H9 (cell line): ENCODE data around the gene ACOX3. TPM values are rescaled to one million over a fixed set of nuclear protein-coding genes. Genes with fewer than 3 reads are reported as not detected.
A peak's percentile ranks its signal among the peaks of the same experiment; 100 is the strongest.

Source experiments
- DNase-seq: peaks from one replicate; pipeline ENCODE4 v3.0.0-alpha.2; 2017
- H2AFZ ChIP-seq: one replicate; pipeline ENCODE4 v1.6.1; 2013; ENCODE audit warnings: mild to moderate bottlenecking, low read length, control low read depth, moderate library complexity
- H2AK5ac ChIP-seq: 2 replicates; pipeline ENCODE4 v1.6.1; 2013; ENCODE audit warnings: low read length, control low read depth, mixed read lengths; ENCODE audit not compliant: insufficient read length
- H2BK120ac ChIP-seq: one replicate; pipeline ENCODE4 v1.6.1; 2013; ENCODE audit warnings: low read depth, mild to moderate bottlenecking, low read length, control low read depth, inconsistent platforms; ENCODE audit not compliant: poor library complexity, severe bottlenecking
- H2BK12ac ChIP-seq: 2 replicates; pipeline ENCODE4 v1.6.1; 2013; ENCODE audit warnings: low read length, control low read depth, mixed read lengths, low read depth; ENCODE audit not compliant: insufficient read length
- H2BK15ac ChIP-seq: 2 replicates; pipeline ENCODE4 v1.6.1; 2013; ENCODE audit warnings: low read depth, low read length, control low read depth
- H2BK20ac ChIP-seq: one replicate; pipeline ENCODE4 v1.6.1; 2013; ENCODE audit warnings: low read depth, mild to moderate bottlenecking, low read length, control low read depth, inconsistent platforms; ENCODE audit not compliant: poor library complexity, severe bottlenecking
- H2BK5ac ChIP-seq: 2 replicates; pipeline ENCODE4 v1.6.1; 2013; ENCODE audit warnings: low read length, control low read depth, mixed read lengths; ENCODE audit not compliant: insufficient read length
- H3K14ac ChIP-seq: 2 replicates; pipeline ENCODE4 v1.6.1; 2013; ENCODE audit warnings: low read length, control low read depth; ENCODE audit not compliant: insufficient read depth
- H3K18ac ChIP-seq: 2 replicates; pipeline ENCODE4 v1.6.1; 2013; ENCODE audit warnings: low read depth, mild to moderate bottlenecking, mixed read lengths, low read length, control low read depth; ENCODE audit not compliant: insufficient read length
- H3K23ac ChIP-seq: 2 replicates; pipeline ENCODE4 v1.6.1; 2013; ENCODE audit warnings: low read length, control low read depth, mixed read lengths, low read depth; ENCODE audit not compliant: insufficient read length
- H3K23me2 ChIP-seq: 2 replicates; pipeline ENCODE4 v1.6.1; 2013; ENCODE audit warnings: low read depth, mild to moderate bottlenecking, mixed read lengths, low read length, control low read depth; ENCODE audit not compliant: insufficient read length, poor library complexity, severe bottlenecking
- H3K27ac ChIP-seq: 2 replicates; pipeline ENCODE4 v1.5.1; 2013; ENCODE audit warnings: low read length, control low read depth, mixed read lengths, low read depth; ENCODE audit not compliant: insufficient read length
- H3K27me3 ChIP-seq: 2 replicates; pipeline ENCODE4 v1.6.1; 2013; ENCODE audit warnings: low read length, control low read depth, inconsistent platforms; ENCODE audit not compliant: insufficient read depth
- H3K4ac ChIP-seq: 2 replicates; pipeline ENCODE4 v1.6.1; 2013; ENCODE audit warnings: low read depth, mild to moderate bottlenecking, control low read depth, inconsistent platforms, low read length, moderate library complexity
- H3K4me1 ChIP-seq: 2 replicates; pipeline ENCODE4 v1.6.1; 2013; ENCODE audit warnings: low read length, control low read depth, inconsistent platforms; ENCODE audit not compliant: insufficient read depth
- H3K4me2 ChIP-seq: 2 replicates; pipeline ENCODE4 v1.6.1; 2013; ENCODE audit warnings: low read length, control low read depth, mixed read lengths; ENCODE audit not compliant: insufficient read length, insufficient read depth
- H3K56ac ChIP-seq: 2 replicates; pipeline ENCODE4 v1.6.1; 2013; ENCODE audit warnings: low read depth, mild to moderate bottlenecking, mixed read lengths, low read length, control low read depth; ENCODE audit not compliant: insufficient read length
- H3K79me1 ChIP-seq: 2 replicates; pipeline ENCODE4 v1.6.1; 2013; ENCODE audit warnings: low read depth, mild to moderate bottlenecking, moderate library complexity, low read length, control low read depth, inconsistent platforms; ENCODE audit not compliant: insufficient read depth, poor library complexity, severe bottlenecking
- H3K79me2 ChIP-seq: 2 replicates; pipeline ENCODE4 v1.6.1; 2013; ENCODE audit warnings: low read length, control low read depth, inconsistent platforms; ENCODE audit not compliant: insufficient read depth
- H3K9ac ChIP-seq: 2 replicates; pipeline ENCODE4 v1.6.1; 2013; ENCODE audit warnings: low read length, control low read depth, mixed read lengths; ENCODE audit not compliant: insufficient read length; ENCODE audit errors: extremely low read depth
- H3K9me3 ChIP-seq: one replicate; pipeline ENCODE4 v1.6.1; 2013; ENCODE audit warnings: low read depth, low read length, inconsistent platforms; ENCODE audit not compliant: control insufficient read depth
- H3T11ph ChIP-seq: one replicate; pipeline ENCODE4 v1.6.1; 2013; ENCODE audit warnings: mild to moderate bottlenecking, low read length, control low read depth, inconsistent platforms
- H4K20me1 ChIP-seq: one replicate; pipeline ENCODE4 v1.6.1; 2013; ENCODE audit not compliant: control insufficient read depth, insufficient read length, insufficient read depth
- H4K5ac ChIP-seq: 2 replicates; pipeline ENCODE4 v1.6.1; 2013; ENCODE audit warnings: low read depth, mild to moderate bottlenecking, mixed read lengths, low read length, control low read depth; ENCODE audit not compliant: insufficient read length
- H4K8ac ChIP-seq: replicated peaks from 2 replicates; pipeline ENCODE4 v1.6.1; 2013; ENCODE audit warnings: low read length, control low read depth, mixed read lengths, low read depth; ENCODE audit not compliant: insufficient read length
- H4K91ac ChIP-seq: 2 replicates; pipeline ENCODE4 v1.6.1; 2013; ENCODE audit warnings: low read depth, mild to moderate bottlenecking, moderate library complexity, mixed read lengths, low read length, control low read depth; ENCODE audit not compliant: insufficient read length
- H3K27ac Mint-ChIP-seq, 3 experiments: 2 replicates in 2 of 3; 3 replicates in 1 of 3; pipeline ENCODE4 v1.8.0; 2020 to 2021; ENCODE audit warnings: mixed read lengths in 3 of 3, mild to moderate bottlenecking in 1 of 3, moderate library complexity in 1 of 3
- H3K27me3 Mint-ChIP-seq: 2 replicates; pipeline ENCODE4 v1.8.0; 2021; ENCODE audit warnings: low read depth, mild to moderate bottlenecking, moderate library complexity, mixed read lengths
- H3K36me3 Mint-ChIP-seq, 3 experiments: 2 replicates in 2 of 3; 3 replicates in 1 of 3; pipeline ENCODE4 v1.8.0; 2020 to 2021; ENCODE audit warnings: low read depth in 3 of 3, mixed read lengths in 3 of 3; ENCODE audit not compliant: insufficient read depth in 1 of 3
- H3K4me1 Mint-ChIP-seq, 2 experiments: 2 replicates each; pipeline ENCODE4 v1.8.0; 2020; ENCODE audit warnings: mixed read lengths in 2 of 2
- H3K4me3 Mint-ChIP-seq, 2 experiments: 2 replicates in 1 of 2; 3 replicates in 1 of 2; pipeline ENCODE4 v1.8.0; 2020 to 2021; ENCODE audit warnings: mild to moderate bottlenecking in 2 of 2, mixed read lengths in 2 of 2, moderate library complexity in 1 of 2
- H3K9me3 Mint-ChIP-seq, 2 experiments: 2 replicates in 1 of 2; 3 replicates in 1 of 2; pipeline ENCODE4 v1.8.0; 2020; ENCODE audit warnings: mild to moderate bottlenecking in 2 of 2, mixed read lengths in 2 of 2, moderate library complexity in 1 of 2
- WGBS: extraction: QIAGEN DNeasy Blood & Tissue Kit; methylation state at CpG from one replicate; pipeline ENCODE4 v1.1.7; 2013; ENCODE audit warnings: missing lambda C conversion rate, low lambda C conversion rate, mixed read lengths; ENCODE audit not compliant: insufficient read length; ENCODE audit errors: extremely low coverage; 5-methylcytosine and 5-hydroxymethylcytosine counted together
- total RNA-seq: library from RNA; stranded (reverse); gene quantifications from 2 replicates; pipeline ENCODE4 v1.2.1, GENCODE V29; 2021
- TF ChIP-seq, protein P1 (sequence below): fragments of 200-600 bp; sonication (generic); conservative IDR thresholded peaks from 3 replicates; pipeline ENCODE4 v1.8.0; 2021; ENCODE audit warnings: antibody characterized with exemption, mild to moderate bottlenecking

ACOX3 gene
- total RNA-seq, 1 experiment from 2014 or later: 13.8 TPM

DNA sequence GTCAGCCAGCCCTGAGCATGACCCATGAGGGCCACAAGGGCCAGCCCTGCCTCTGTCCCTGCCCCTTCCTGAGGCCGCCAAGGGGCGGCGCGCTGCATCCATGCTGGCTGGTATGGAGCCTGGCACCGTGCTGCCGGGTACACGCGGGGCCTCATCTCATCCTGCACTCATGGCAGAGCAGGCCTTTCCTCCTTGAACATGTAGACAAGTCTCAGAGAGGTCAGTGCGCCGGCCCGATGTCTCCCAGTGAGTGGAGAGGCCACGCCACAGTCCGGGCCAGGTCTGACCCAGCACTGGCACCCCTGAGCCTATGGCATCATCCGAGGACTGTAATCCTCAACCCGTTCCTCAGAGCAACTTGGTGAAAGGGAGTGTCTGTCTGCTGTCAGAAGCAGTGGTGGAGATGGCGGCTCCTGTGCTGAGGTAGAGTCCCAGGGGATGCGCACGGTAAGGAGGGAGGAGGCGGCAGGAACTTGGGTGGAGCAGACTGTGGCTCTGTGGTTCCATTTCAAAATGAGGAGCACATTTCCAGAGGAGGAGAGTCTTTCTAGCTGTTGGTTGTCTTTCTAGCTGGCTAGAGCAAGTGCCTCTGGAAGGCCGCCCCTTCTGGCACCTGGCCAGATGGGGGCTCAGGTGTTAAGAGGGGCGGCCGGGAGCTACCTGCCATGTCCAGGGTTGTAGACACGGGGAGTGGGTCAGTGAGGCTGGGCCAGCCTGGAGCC lies 32.8 kb upstream of the ACOX3 start:
- Histone ChIP-seq H3K27me3 (no peaks in the 10 kb centered on the region), H3K56ac (no peak overlapping the region), H3K18ac (no peak overlapping the region), H4K5ac (no peak overlapping the region), H3K23me2 (no peaks in the 10 kb centered on the region), H3K9me3 (no peaks in the 10 kb centered on the region), H3K14ac (no peak overlapping the region), H2AK5ac (no peak overlapping the region), H3K4me1 (no peaks in the 10 kb centered on the region), H2BK5ac (no peak overlapping the region), H2BK12ac (no peak overlapping the region), H2BK15ac (no peak overlapping the region), H3K9ac (no peak overlapping the region), H4K8ac (no peak overlapping the region), H4K91ac (no peak overlapping the region), H2AFZ (no peak overlapping the region), H3T11ph (no peak overlapping the region), H3K27ac (no peak overlapping the region), H3K79me2 (no peaks in the 10 kb centered on the region), H3K79me1 (no peaks in the 10 kb centered on the region), H2BK20ac (no peak overlapping the region), H3K4ac (no peak overlapping the region), H4K20me1 (no peaks in the 10 kb centered on the region), H3K23ac (no peak overlapping the region), H3K4me2 (no peak overlapping the region), H2BK120ac (no peak overlapping the region)
- Mint-ChIP-seq H3K4me3 (no peak overlapping the region), H3K27ac (peak overlapping the region; percentile 78 to 86 (median 83); a peak in 6 of 7 replicates), H3K4me1 (peaks cover 11% of the 10 kb centered on the region in 2 experiments), H3K9me3 (no peaks in the 10 kb centered on the region), H3K36me3 (peaks cover 12 to 43% (median 35%) of the 10 kb centered on the region in 3 experiments; a peak in 6 of 7 replicates), H3K27me3 (no peaks in the 10 kb centered on the region)
- peak; percentile 24 for DNase-seq
- TF ChIP-seq, protein P1, sequence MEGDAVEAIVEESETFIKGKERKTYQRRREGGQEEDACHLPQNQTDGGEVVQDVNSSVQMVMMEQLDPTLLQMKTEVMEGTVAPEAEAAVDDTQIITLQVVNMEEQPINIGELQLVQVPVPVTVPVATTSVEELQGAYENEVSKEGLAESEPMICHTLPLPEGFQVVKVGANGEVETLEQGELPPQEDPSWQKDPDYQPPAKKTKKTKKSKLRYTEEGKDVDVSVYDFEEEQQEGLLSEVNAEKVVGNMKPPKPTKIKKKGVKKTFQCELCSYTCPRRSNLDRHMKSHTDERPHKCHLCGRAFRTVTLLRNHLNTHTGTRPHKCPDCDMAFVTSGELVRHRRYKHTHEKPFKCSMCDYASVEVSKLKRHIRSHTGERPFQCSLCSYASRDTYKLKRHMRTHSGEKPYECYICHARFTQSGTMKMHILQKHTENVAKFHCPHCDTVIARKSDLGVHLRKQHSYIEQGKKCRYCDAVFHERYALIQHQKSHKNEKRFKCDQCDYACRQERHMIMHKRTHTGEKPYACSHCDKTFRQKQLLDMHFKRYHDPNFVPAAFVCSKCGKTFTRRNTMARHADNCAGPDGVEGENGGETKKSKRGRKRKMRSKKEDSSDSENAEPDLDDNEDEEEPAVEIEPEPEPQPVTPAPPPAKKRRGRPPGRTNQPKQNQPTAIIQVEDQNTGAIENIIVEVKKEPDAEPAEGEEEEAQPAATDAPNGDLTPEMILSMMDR: no peak
- no CpG with 5 or more reads among the region's 23 CpGs for WGBS
